ENCODE data around the gene NDRG4. TPM values are rescaled to one million over a fixed set of nuclear protein-coding genes. Genes with fewer than 3 reads are reported as not detected.
"Not testable (repeated sequence)": the region's sequence is repeated elsewhere in the genome, so short reads cannot be mapped to it uniquely, and the experiment has no call there.

The NDRG4 gene
- total RNA-seq, 1 donor from 2014 or later, result 1.7 TPM

- intact Hi-C loops (cut with micrococcal nuclease), result no loop called here
- H3K27ac Mint-ChIP-seq, result no peak overlapping the region
- no peak overlapping the region for H3K4me3 Mint-ChIP-seq
- H3K4me1 Mint-ChIP-seq (ENCODE audit: low read depth), result no peaks in the 10 kb centered on the region
- DNase-seq (ENCODE audit: low spot score), result no peak
- no peaks in the 10 kb centered on the region for H3K36me3 Mint-ChIP-seq (ENCODE audit: low read depth)
- peaks cover 9% of the 10 kb centered on the region for H3K27me3 Mint-ChIP-seq (ENCODE audit: insufficient read depth)
- H3K9me3 Mint-ChIP-seq, result no peaks in the 10 kb centered on the region
Observed at GRCh38 chr16:58472827-58473226, 27.1 kb upstream of the NDRG4 start.

- Mint-ChIP-seq H3K36me3 (ENCODE audit: low read depth) (no peaks in the 10 kb centered on the region), H3K27ac (no peak overlapping the region), H3K9me3 (no peaks in the 10 kb centered on the region), H3K4me1 (ENCODE audit: low read depth) (no peaks in the 10 kb centered on the region), H3K27me3 (ENCODE audit: insufficient read depth) (peaks cover 10% of the 10 kb centered on the region), H3K4me3 (no peak overlapping the region)
- intact Hi-C loops (cut with micrococcal nuclease), result no loop called here
- DNase-seq (ENCODE audit: low spot score), result no peak
Observed at GRCh38 chr16:58474296-58474695, 25.6 kb upstream of the NDRG4 start.

GRCh38 chr16:58475091-58475619, 24.8 kb upstream of the NDRG4 start:
- no peak for DNase-seq (ENCODE audit: low spot score)
- H3K36me3 Mint-ChIP-seq (ENCODE audit: low read depth), result no peaks in the 10 kb centered on the region
- H3K4me3 Mint-ChIP-seq, result no peak overlapping the region
- H3K4me1 Mint-ChIP-seq (ENCODE audit: low read depth), result no peaks in the 10 kb centered on the region
- no peak overlapping the region for H3K27ac Mint-ChIP-seq
- peaks cover 8% of the 10 kb centered on the region for H3K27me3 Mint-ChIP-seq (ENCODE audit: insufficient read depth)
- intact Hi-C loops (cut with micrococcal nuclease), result no loop called here
- H3K9me3 Mint-ChIP-seq, result no peaks in the 10 kb centered on the region

- H3K36me3 Mint-ChIP-seq (ENCODE audit: low read depth), result no peaks in the 10 kb centered on the region
- no peaks in the 10 kb centered on the region for H3K9me3 Mint-ChIP-seq
- H3K4me1 Mint-ChIP-seq (ENCODE audit: low read depth), result no peaks in the 10 kb centered on the region
- no peak for DNase-seq (ENCODE audit: low spot score)
- intact Hi-C loops (cut with micrococcal nuclease), result no loop called here
- H3K27me3 Mint-ChIP-seq (ENCODE audit: insufficient read depth), result peaks cover 8% of the 10 kb centered on the region
- no peak overlapping the region for H3K4me3 Mint-ChIP-seq
- no peak overlapping the region for H3K27ac Mint-ChIP-seq
Observed at GRCh38 chr16:58476791-58477190, 23.2 kb upstream of the NDRG4 start.

- no peaks in the 10 kb centered on the region for H3K9me3 Mint-ChIP-seq
- peaks cover 8% of the 10 kb centered on the region for H3K27me3 Mint-ChIP-seq (ENCODE audit: insufficient read depth)
- H3K27ac Mint-ChIP-seq, result no peak overlapping the region
- no peaks in the 10 kb centered on the region for H3K36me3 Mint-ChIP-seq (ENCODE audit: low read depth)
- intact Hi-C loops (cut with micrococcal nuclease), result no loop called here
- no peaks in the 10 kb centered on the region for H3K4me1 Mint-ChIP-seq (ENCODE audit: low read depth)
- no peak overlapping the region for H3K4me3 Mint-ChIP-seq
- DNase-seq (ENCODE audit: low spot score), result no peak
Observed at GRCh38 chr16:58478427-58478826, 21.5 kb upstream of the NDRG4 start.

GRCh38 chr16:58481226-58481869, 18.6 kb upstream of the NDRG4 start:
- Mint-ChIP-seq H3K4me1 (ENCODE audit: low read depth) (no peaks in the 10 kb centered on the region), H3K4me3 (no peak overlapping the region), H3K27me3 (ENCODE audit: insufficient read depth) (peaks cover 6% of the 10 kb centered on the region), H3K27ac (no peak overlapping the region), H3K36me3 (ENCODE audit: low read depth) (no peaks in the 10 kb centered on the region), H3K9me3 (no peaks in the 10 kb centered on the region)
- no peak for DNase-seq (ENCODE audit: low spot score)
- intact Hi-C loops (cut with micrococcal nuclease), result no loop called here

DNA sequence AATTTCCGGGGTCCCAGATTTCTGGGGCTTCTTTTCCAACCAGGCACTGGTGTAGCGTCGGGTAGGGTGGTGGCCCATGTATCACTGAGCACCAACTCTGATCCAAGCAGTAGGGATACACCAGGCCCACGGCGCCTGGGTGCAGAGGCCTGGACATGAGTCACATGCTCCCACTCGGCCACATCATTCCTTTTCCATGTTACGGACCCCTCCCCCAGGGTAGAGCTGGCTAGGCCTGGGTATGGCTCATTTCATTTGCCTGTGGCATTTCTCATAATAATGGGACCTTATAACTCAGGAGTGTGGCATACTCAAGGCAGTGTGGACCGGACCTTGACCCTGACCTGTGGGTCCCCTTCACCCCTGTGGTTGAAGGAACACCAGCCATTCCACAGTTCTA, 18.0 kb upstream of the NDRG4 start:
- Mint-ChIP-seq H3K9me3 (no peaks in the 10 kb centered on the region), H3K4me1 (ENCODE audit: low read depth) (no peaks in the 10 kb centered on the region), H3K36me3 (ENCODE audit: low read depth) (no peaks in the 10 kb centered on the region), H3K4me3 (no peak overlapping the region), H3K27ac (no peak overlapping the region), H3K27me3 (ENCODE audit: insufficient read depth) (peaks cover 6% of the 10 kb centered on the region)
- no peak for DNase-seq (ENCODE audit: low spot score)
- intact Hi-C loops (cut with micrococcal nuclease), result no loop called here

GRCh38 chr16:58485184-58485887, 14.6 kb upstream of the NDRG4 start:
- no peaks in the 10 kb centered on the region for H3K9me3 Mint-ChIP-seq
- intact Hi-C loops (cut with micrococcal nuclease), result no loop called here
- no peak for DNase-seq (ENCODE audit: low spot score)
- H3K4me1 Mint-ChIP-seq (ENCODE audit: low read depth), result no peaks in the 10 kb centered on the region
- no peak overlapping the region for H3K4me3 Mint-ChIP-seq
- H3K27me3 Mint-ChIP-seq (ENCODE audit: insufficient read depth), result peaks cover 2% of the 10 kb centered on the region
- H3K36me3 Mint-ChIP-seq (ENCODE audit: low read depth), result no peaks in the 10 kb centered on the region
- no peak overlapping the region for H3K27ac Mint-ChIP-seq

DNA sequence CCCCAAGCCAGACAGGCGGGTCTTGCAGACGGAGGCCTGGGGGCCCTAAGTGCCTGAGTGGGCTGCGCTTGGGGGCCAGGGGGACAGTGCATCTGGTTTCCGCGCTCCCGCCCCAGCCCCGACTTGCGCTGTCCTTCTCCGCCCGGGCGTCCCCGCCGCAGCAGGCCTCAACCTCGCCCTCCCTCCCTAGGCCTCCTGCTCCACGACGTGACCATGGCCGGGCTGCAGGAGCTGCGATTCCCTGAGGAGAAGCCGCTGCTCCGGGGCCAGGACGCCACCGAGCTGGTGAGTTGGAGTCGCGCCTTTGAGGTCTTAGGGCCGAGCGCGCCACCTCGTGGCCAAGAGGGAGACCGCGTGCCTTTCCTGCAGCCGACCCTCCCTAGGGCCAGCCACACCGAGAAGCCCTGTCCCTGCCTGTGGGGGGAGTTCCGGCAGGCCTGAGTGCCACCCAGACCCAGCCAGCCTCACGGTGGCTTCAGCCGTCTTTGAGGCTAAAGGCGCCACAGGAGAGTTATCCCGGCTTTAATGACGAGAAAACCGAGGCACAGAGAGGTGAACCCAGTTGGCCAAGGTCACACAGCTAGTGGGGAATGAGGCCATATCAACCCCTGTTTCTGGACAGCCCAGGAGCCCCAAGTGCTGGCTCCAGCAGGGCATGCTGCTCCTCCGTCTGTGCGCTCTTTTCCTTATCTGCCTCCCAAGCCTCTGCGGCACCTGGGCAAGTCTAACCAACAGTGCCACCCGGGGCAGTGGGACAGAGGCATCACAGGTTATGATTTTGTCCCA, 12.2 kb upstream of the NDRG4 start:
- peak; percentile 45 for DNase-seq (ENCODE audit: low spot score)
- H3K36me3 Mint-ChIP-seq (ENCODE audit: low read depth), result no peaks in the 10 kb centered on the region
- no peaks in the 10 kb centered on the region for H3K9me3 Mint-ChIP-seq
- intact Hi-C loops (cut with micrococcal nuclease), result loop anchor here (1.0 kb wide), 1 partner anchor 151 kb away; no protein-coding TSS in a partner anchor
- H3K27ac Mint-ChIP-seq, result no peak overlapping the region
- H3K27me3 Mint-ChIP-seq (ENCODE audit: insufficient read depth), result peaks cover 2% of the 10 kb centered on the region
- H3K4me3 Mint-ChIP-seq, result no peak overlapping the region
- H3K4me1 Mint-ChIP-seq (ENCODE audit: low read depth), result no peaks in the 10 kb centered on the region

GRCh38 chr16:58488531-58488930, 11.4 kb upstream of the NDRG4 start:
- Mint-ChIP-seq H3K4me1 (ENCODE audit: low read depth) (no peaks in the 10 kb centered on the region), H3K36me3 (ENCODE audit: low read depth) (no peaks in the 10 kb centered on the region), H3K27ac (no peak overlapping the region), H3K9me3 (no peaks in the 10 kb centered on the region), H3K27me3 (ENCODE audit: insufficient read depth) (peaks cover 2% of the 10 kb centered on the region), H3K4me3 (no peak overlapping the region)
- intact Hi-C loops (cut with micrococcal nuclease), result no loop called here
- DNase-seq (ENCODE audit: low spot score), result no peak

- no peaks in the 10 kb centered on the region for H3K36me3 Mint-ChIP-seq (ENCODE audit: low read depth)
- H3K4me1 Mint-ChIP-seq (ENCODE audit: low read depth), result peaks cover 3% of the 10 kb centered on the region
- no peak overlapping the region for H3K4me3 Mint-ChIP-seq
- H3K27me3 Mint-ChIP-seq (ENCODE audit: insufficient read depth), result peaks cover 2% of the 10 kb centered on the region
- intact Hi-C loops (cut with micrococcal nuclease), result no loop called here
- no peak for DNase-seq (ENCODE audit: low spot score)
- no peak overlapping the region for H3K27ac Mint-ChIP-seq
- no peaks in the 10 kb centered on the region for H3K9me3 Mint-ChIP-seq
Observed at GRCh38 chr16:58490065-58490464, 9.9 kb upstream of the NDRG4 start.

DNA sequence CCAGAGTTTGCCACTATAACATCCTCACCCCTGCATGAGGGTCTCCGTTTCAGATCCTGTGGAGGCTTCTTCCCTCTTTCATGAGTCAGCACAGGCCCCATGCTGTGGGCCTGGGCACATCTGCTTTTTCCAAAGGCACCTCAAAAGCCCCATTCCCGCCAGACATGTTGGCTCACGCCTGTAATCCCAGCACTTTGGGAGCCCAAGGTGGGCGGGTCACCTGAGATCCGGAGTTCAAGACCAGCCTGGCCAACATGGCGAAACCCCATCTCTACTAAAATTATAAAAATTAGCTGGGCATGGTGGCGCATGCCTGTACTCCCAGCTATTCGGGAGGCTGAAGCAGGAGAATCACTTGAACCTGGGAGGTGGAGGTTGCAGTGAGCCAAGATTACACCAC, 9.4 kb upstream of the NDRG4 start:
- H3K4me3 Mint-ChIP-seq; intact Hi-C loops (cut with micrococcal nuclease); H3K27ac Mint-ChIP-seq; H3K36me3 Mint-ChIP-seq (ENCODE audit: low read depth); DNase-seq (ENCODE audit: low spot score); H3K4me1 Mint-ChIP-seq (ENCODE audit: low read depth); H3K27me3 Mint-ChIP-seq (ENCODE audit: insufficient read depth); H3K9me3 Mint-ChIP-seq: not testable (repeated sequence)

DNA sequence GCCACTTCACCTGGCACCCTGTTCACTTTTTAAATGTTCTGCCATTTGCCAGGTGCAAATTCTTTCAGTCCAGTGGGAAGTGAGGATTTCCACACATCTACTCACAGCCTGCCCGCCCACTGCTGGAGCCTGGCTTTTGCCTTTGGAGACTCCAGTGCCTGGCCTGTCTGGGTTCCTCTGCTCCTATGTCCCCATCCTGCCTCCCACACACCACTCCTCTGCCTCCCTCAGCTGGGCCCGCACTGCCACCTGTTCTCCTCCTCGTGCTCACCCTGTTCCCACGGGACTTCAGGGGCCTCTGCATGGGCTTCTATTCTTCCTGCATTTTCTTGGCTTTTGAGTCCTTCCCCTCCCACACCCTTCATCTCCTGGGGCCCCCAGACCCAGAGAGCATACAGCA, 7.9 kb upstream of the NDRG4 start:
- no peak for DNase-seq (ENCODE audit: low spot score)
- Mint-ChIP-seq H3K36me3 (ENCODE audit: low read depth) (no peaks in the 10 kb centered on the region), H3K27ac (no peak overlapping the region), H3K9me3 (no peaks in the 10 kb centered on the region), H3K27me3 (ENCODE audit: insufficient read depth) (peaks cover 2% of the 10 kb centered on the region), H3K4me1 (ENCODE audit: low read depth) (peaks cover 9% of the 10 kb centered on the region), H3K4me3 (no peak overlapping the region)
- intact Hi-C loops (cut with micrococcal nuclease), result no loop called here
